Activated CD4-positive, alpha-beta T cell treated with anti-CD3 and anti-CD28 coated beads, Interleukin-2, amount 50 U/mL, for 16 hours (primary cell): ENCODE measurements around the gene MACF1.
"Not testable (repeated sequence)": the region's sequence is repeated elsewhere in the genome, so short reads cannot be mapped to it uniquely, and the experiment has no call there.

Experiments
- DNase-seq: peaks from one replicate; pipeline ENCODE4 v3.0.0-alpha.2; 2020

MACF1 gene

DNA sequence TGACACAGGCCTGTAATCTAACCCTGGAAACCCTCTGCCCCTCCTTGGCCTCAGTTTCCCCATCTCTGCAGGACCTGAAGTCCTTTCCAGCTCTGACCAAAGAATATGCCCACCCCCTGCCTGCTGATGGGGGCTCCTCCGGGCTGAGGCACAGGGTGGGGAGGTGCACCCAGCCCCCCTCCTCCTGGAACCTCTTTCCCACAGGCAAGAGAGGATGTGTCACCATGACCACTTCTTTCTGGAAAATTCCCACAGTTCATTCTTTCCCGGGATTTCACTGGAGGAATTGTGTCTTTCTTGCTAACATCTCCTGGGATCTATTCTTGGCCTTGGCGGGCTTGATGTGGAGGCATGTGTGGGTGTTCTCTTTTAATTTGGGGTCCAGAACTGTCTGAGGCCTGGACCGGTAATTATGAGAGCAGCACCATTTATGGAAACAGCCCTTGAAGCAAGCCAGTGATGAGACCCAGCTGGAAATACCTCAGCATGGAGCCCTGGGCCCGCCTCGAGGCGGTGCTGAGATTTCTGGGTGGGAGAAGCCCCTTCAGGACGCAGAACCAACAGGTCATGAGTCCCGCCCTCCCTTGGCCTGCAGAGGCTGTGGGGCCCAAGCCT, 293.7 kb downstream of the MACF1 start:
- DNase-seq = not testable (repeated sequence)

DNA sequence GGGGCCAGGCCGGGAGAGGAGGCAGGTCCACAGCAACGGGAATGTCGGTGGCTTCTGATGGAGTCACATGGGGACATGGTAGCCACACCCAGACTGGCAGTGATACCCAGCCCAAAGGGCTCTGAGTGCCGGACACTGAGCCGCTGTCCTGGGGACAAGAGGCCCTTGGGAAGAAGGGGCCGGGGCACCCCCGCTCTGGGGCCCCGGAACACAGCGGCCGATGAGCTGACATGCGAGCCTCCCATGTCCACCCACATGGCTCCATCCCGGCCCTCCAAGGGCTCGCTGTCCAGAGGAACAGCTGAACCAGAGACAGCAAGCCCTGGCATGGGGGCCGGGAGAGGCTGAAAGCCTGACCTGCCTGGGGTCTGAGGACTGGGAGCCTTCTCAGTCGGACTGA, 294.3 kb downstream of the MACF1 start:
- DNase-seq = not testable (repeated sequence)

DNA sequence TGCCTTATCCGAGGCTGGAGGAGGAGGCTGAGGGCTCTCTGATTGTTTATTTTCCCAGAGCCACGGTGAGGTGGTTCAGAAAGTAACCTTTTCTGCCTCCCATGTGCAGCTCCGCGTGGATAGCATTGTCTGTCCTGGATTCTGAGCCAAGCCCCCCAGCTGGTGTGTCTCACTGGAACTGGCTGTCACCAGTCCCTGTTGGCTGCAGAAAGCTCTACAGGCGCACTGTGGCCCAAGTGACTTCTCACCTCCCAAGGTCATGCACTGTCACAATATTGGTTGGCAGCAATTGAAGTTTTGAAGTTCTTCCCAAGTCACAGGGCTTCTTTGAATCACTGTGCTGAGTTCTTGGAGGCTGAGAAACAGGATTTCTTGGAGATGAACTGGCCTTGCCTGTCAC, 295.2 kb downstream of the MACF1 start:
- no peak for DNase-seq

DNA sequence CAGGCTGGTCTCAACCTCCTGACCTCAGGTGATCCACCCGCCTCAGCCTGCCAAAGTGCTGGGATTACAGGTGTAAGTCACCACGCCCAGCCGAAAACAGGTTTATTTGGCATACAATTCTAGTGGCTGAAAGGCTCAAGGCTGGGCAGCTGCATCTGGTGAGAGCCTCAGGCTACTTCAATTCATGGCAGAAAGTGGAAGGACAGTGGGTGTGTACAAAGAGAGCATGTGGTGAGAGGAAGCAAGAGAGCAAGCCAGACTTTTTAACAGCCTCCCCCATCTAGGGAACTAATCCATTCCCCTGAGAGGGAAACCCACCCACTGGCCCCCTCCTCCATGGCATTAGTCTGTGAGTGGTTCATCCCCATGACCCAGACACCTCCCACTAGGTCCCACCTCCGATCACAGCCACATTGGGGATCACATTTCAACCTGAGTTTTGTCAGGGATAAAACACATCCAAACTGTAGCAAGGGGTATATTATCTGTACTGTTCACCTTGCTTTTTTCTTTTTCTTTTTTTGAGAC, 296.4 kb downstream of the MACF1 start:
- DNase-seq = no peak

DNA sequence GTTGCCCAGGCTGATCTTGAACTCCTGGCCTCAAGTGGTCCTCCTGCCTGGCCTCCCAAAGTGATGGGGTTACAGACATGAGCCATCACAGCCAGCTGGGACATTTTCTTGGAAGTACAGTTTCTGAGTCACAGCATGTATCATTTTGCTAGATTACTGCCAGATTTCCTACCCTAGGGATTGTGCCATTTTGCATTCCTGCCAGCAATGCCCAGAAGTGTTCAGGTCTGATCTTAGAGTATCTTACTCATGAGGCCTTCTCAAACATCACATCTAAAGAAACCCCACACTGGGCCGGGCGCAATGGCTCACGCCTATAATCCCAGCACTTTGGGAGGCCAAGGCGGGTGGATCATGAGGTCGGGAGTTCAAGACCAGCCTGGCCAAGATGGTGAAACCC, 297.2 kb downstream of the MACF1 start:
- no peak for DNase-seq

DNA sequence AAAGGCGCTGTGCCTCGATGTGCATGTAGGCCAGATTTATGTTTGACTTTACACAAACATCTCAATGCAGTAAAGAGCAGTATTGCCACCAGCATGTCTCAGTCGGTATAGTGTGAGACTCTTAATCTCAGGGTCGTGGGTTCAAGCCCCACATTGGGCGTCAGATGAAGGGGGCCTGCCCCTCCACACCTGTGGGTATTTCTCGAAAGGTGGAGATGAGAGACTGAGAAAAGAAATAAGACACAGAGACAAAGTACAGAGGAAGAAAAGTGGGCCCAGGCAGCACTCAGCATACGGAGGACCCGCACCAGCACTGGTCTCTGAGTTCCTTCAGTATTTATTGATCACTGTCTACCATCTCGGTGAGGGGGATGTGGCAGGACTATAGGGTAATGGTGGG, 299.9 kb downstream of the MACF1 start:
- not testable (repeated sequence) for DNase-seq

DNA sequence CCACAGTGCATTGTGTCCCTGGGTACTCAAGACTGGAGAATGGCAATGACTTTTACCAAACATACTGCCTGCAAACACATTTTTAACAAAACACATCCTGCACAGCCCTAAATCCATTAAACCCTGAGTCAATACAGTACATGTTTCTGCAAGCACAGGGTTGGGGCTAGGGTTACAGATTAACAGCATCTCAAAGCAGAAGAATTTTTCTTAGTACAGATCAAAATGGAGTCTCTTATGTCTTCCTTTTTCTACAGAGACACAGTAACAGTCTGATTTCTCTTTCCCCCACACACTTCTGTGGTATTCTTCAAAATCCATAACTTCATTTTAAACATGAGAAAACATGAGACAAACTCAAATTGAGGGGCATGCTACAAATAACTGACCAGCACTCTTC, 300.8 kb downstream of the MACF1 start:
- no peak for DNase-seq

DNA sequence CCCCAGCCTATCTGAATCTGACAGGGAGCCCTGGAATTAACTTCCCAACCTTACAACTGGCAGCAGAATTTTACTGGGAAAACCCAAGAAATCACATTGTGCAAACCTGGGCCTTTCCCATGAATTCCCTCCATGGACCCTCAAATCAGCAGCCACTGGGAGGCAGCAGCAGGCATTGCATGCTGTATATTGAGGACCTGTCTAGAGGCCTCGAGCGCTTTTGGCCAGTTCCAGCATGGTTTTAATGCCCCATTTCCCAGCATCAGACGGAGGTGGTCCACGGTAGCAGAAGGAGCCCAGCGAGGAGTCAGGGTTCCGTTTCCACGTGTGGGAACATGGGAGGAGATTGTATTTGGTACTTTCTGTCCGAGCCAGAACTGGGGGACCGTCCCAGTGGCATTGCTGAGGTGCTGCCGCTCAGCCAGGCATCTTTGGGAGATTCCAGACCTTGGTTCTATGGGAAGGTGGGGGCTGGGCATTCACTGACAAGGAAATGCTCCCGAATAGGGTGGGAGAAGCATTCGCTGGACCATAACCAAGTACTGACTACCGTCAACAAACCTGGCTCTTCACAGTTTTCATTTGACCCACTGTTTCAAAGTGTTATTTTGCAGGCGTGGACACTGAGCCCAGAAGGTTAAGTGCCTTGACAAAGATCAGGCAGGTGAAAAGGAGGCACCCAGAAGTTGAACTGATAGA, 302.9 kb downstream of the MACF1 start:
- no peak for DNase-seq

DNA sequence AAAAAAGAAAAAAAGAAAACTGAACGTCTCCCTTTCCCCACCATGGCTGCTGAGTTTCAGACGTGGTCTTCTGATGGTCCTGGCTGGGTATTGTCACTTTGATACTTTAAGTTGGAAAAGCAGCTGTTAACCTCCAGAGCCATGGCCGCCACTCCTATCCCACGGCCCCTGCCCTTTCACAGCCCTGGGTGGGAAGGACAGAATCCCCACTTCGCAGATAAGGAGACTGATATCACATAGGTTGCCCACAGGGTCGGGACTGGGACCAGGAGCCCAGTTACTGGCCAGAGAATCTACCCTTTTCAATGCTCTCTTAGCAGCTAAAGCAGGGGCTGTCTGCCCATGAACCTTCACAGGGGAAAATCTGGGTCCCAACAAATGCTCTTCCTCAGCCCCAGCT, 303.8 kb downstream of the MACF1 start:
- DNase-seq = no peak

DNA sequence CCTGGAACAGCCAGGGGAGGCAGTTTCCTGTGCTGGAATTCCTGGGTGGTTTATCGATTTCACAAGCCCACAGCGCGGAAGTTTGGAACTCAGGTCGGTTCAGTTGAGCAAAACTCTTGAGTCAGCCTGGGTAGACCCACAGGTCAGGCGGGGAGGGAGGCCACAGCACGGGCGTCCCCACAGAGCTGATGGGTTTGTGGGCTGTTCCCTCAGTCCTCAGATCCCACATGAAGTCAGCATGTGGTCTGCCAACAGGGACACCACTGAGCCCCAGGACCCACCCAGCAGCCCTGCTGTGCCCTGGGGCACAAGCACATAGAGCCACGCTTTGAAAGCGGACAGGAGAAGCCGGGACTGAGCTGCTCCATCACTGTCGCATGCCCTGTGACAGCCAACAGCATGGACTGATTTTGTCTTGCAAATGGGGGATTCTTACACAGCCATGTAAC, 304.4 kb downstream of the MACF1 start:
- DNase-seq = no peak

DNA sequence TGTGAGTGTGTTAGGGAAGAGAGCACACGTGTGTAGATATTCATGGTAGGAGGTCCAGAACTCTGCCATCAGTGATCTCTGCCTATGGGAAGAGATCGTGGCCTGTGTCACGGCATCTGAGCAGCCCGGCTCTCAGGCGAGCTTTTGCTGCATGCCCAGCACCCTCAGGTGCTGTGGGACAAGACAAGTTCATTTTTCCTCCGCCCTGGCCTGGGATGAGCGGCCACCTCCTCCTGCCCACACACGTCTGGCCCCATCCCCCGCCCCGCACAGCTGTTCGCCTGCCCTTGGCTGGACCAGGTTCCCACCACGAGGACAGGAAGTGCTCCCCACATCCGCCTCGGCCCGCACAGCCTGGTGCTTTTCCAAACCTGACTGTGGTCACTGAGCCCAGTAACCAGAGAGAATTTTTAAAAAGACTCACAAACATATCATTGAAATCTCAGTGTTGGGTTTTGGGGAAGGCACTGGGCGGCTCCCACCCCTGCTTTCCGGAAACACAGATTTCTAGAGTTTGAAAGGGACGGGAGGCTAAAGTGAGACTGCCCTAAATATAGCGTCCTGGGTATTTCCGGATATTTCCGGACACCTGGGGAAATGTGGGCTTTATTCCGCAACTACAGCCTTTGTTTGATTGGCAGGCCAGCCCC, 305.0 kb downstream of the MACF1 start:
- DNase-seq = peak; percentile 30

DNA sequence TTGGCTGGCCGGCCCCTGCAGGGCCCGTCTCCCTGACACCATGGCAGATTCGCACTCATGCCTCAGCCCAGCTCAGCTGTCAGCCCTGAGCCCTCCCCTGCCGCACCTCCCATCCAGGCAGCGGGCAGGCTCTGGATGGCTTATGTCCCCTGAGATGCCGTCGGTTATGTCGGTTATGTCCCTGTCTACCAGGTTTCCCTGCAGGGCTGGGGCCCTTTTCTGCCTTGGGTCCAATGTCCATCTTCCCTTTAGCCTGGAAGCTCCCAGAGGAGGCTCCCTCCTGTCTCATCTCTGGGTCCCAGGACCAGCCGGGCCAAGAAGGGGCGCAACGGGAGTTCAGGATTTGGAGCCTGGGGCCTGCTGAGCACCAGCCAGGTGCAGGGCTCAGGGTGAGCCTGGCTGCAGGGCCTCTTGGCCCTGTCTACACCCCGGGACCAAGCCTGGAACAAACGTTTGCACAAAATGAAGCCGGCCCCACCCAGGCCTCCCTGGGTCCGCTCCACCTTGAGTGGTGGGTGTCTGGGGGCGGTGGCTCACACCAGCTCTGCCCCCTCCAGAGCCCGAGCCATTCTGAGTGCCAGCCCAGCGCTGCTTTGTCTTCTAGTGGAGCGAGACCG, 306.2 kb downstream of the MACF1 start:
- not testable (repeated sequence) for DNase-seq

DNA sequence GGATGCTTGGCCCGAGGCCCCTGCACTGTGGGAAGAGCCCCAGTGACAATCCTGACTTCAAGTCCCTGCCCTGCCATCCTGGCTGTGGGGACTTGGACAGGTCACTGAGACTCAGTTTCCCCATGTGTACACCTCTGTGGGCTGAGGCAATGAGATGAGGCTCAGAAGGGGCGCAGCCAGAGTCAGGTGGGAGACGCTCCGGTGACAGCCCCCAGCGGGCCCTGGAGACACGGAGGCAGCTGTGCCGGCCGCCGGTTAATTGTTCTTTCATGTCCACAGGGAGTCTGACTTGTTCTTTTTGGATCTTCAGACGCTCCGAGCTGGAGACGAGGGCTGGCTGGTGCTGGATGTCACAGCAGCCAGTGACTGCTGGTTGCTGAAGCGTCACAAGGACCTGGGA, 307.0 kb downstream of the MACF1 start:
- not testable (repeated sequence) for DNase-seq

DNA sequence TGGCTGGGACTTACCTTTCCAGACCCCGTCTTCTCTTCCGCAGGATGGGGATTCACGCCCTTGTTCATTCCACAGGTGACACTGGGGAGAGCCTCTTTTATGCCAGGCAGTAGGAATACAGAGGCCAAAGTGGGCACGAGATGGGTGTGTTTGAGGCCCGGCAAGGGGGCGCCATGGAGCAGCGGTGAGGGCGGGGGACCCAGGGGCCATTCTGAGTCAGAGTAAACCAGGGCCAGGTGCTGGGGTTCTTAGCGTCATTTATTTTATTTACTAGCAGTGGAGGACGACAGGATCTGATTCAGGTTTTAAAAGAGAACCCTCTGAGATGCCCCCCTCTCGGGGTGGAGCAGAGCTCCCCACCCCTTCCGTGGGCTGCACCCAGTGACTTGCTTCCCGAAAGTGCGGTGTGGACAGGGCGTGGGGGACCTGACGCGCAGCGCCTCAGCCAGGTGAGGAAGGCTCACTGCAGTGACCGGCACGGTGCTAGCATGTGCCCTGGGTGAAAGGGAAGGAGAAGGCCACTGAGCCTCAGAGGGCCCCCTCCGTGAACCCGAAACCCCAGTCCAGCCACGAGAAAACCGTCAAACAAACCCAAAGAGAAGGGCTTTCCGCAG, 307.8 kb downstream of the MACF1 start:
- DNase-seq = not testable (repeated sequence)

DNA sequence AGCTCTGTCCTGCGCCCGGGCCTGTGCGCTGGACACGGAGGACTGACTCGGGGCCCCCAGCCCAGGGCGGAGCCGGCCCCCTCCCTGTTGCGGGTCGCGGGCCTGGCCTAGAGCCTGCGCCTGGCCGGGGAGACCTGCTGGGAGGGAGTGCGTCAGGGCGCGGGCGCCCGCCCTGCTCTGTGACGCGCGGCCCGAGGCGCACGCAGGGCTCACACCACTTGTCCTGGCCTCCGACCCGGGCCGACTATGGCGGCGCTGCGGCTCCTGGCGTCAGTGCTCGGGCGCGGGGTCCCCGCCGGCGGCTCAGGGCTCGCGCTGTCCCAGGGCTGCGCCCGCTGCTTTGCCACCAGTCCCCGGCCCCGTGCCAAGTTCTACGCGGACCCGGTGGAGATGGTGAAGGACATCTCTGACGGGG, 310.2 kb downstream of the MACF1 start:
- DNase-seq = not testable (repeated sequence)

DNA sequence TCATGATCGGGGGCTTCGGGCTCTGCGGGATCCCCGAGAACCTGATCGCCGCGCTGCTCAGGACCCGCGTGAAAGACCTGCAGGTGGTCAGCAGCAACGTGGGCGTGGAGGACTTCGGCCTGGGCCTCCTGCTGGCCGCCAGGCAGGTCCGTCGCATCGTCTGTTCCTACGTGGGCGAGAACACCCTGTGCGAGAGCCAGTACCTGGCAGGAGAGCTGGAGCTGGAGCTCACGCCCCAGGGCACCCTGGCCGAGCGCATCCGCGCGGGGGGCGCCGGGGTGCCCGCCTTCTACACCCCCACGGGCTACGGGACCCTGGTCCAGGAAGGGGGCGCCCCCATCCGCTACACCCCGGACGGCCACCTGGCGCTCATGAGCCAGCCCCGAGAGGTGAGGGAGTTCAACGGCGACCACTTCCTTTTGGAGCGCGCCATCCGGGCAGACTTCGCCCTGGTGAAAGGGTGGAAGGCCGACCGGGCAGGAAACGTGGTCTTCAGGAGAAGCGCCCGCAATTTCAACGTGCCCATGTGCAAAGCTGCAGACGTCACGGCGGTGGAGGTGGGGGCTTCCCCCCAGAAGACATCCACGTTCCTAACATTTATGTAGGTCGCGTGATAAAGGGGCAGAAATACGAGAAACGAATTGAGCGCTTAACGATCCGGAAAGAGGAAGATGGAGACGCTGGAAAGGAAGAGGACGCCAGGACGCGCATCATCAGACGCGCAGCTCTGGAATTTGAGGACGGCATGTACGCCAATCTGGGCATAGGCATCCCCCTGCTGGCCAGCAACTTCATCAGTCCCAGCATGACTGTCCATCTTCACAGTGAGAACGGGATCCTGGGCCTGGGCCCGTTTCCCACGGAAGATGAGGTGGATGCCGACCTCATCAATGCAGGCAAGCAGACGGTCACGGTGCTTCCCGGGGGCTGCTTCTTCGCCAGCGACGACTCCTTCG, 310.9 kb downstream of the MACF1 start:
- not testable (repeated sequence) for DNase-seq

DNA sequence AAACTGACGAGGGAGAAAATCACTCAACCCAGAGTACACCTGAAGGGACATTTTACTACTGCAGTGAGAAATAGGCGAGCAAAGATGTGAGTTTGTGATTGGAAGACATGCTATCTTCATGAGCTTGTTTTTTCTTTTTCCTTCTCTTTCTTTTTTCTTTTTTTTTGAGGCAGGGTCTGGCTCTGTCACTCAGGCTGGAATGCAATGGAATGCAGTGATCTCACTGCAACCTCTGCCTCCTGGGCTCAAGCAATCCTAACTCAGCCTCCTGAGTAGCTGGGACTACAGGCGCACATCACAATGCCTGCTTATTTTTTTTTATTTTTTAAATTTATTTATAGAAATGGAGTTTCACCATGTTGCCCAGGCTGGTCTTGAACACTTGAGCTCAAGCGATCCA, 312.3 kb downstream of the MACF1 start:
- DNase-seq = not testable (repeated sequence)

DNA sequence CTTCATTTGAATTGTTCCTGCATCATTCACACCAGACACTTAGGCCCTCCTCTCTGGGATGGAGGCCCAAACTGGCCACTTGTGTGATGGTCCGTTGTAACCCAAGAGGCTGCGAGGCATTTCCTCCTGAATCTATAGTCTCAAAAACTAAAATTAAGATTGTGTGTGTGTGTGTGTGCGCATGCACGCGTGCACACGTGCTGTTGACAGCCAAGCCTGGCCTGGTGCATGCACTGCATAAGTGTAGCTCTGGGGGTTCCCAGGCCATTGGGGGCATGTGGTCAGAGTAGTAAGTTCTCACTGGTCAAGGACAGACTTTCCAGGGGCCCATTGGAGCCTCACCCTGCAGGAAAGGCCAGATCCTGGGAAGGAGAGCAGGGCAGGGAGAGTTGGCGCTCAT, 313.4 kb downstream of the MACF1 start:
- not testable (repeated sequence) for DNase-seq

DNA sequence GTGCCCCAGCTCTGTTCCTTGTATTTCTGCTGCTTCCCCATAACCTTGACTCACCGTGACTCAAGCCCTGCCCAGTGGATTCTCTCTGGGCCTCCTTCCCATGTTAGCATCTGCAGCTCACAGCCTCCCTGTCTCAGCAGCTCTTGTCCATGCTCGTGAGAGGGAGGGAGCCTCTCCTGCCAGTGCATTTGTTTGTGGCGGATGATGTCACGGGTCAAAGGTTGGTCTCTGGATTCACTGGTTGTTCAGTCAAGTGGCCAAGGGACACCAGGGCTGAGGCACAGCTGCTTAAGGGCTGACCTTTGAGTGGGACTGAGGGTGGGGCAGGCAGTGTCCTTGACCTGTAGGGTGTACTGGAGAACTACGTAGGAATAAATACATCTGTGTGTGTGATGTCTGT, 314.9 kb downstream of the MACF1 start:
- DNase-seq = not testable (repeated sequence)

DNA sequence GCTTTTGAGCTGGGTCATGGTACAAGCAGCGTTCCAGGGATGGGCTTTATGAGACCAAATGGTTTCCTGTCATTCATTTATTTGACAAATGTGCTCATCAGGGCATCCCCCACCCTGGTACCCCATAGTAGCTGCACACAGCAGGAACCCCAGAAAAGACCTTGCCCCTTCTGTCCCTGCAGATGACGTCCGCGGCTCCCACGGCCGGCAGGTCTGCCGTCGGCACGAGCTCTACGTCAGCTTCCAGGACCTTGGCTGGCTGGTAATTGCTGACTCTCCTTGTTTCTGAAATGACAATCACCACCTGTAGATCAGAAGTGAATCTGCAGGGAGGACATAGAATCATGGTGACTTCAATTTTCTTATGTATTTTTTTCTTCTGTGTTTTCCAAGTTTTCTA, 317.7 kb downstream of the MACF1 start:
- not testable (repeated sequence) for DNase-seq

DNA sequence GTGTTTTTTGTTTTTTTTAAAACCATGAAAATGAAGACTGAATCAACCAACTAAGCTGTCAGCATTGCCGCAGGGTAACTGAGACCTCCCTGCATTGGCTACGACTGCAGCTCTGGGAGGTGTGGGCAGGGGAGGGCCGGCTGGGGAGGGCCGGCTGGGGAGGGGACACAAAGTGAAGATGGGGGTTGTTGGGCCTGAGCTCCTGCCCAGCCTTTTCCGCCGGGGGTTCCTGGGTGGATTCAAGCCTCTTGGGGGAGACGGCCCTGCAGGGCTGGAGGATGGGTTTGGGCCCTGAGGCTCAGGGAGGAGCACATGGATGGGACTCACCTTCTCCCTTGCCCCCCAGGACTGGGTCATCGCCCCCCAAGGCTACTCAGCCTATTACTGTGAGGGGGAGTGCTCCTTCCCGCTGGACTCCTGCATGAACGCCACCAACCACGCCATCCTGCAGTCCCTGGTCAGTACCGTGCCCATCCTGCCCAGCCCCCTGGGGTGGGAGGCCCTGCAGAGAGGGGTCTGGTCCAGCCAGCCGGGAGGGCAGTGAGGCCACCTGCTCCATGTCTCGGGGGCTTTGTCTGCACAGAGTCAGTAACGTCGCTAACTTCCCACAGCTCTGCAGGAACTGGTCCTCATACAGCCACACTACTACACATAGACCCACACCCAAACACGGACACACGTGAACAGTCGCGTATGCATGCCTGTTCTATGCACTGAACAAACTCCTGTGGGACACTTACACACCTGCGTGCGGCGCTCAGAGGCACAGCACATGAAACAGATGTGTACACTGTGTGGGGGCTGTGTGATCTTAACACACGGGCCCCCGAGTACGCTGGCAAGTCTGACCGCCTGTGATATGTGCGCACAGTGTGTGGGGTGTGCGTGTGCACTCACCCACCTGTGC, 318.4 kb downstream of the MACF1 start:
- no peak for DNase-seq
